GM11168 (cell line): ENCODE results near the gene KCND1.

Experiments used
- in situ Hi-C: fragments of 300-500 bp; cut with MboI; formaldehyde crosslinking; loops from one replicate; pipeline ENCODE4 v1.12.0; 2022; ENCODE audit warnings: low sequenced_read_pairs; ENCODE audit not compliant: unreplicated experiment

KCND1 gene

GRCh38 chrX:48975541-48975940 lies 3.9 kb upstream of the KCND1 start:
- in situ Hi-C loops, result no loop called here

- in situ Hi-C loops, result no loop called here
These were observed 3.4 kb upstream of the KCND1 start for GRCh38 chrX:48975041-48975440.

- in situ Hi-C loops, result no loop called here
These were observed 2.9 kb upstream of the KCND1 start for GRCh38 chrX:48974574-48974973.

GRCh38 chrX:48974033-48974432 lies 2.4 kb upstream of the KCND1 start:
- in situ Hi-C loops, result no loop called here

- in situ Hi-C loops, result no loop called here
These were observed 848 bp upstream of the KCND1 start for GRCh38 chrX:48972220-48973164.

- in situ Hi-C loops, result no loop called here
These were observed 2.2 kb downstream of the KCND1 start for GRCh38 chrX:48969471-48969870.

- in situ Hi-C loops, result no loop called here
These were observed 3.3 kb downstream of the KCND1 start for GRCh38 chrX:48968377-48968776.

- in situ Hi-C loops, result no loop called here
These were observed 4.7 kb downstream of the KCND1 start for GRCh38 chrX:48966796-48967579.

- in situ Hi-C loops, result no loop called here
These were observed 5.7 kb downstream of the KCND1 start for GRCh38 chrX:48965959-48966358.

- in situ Hi-C loops, result no loop called here
These were observed 10.0 kb downstream of the KCND1 start for GRCh38 chrX:48961585-48962091.

- in situ Hi-C loops, result no loop called here
These were observed 11.4 kb downstream of the KCND1 start for GRCh38 chrX:48960291-48960690.

GRCh38 chrX:48958635-48959094 lies 13.0 kb downstream of the KCND1 start:
- in situ Hi-C loops, result no loop called here

- in situ Hi-C loops, result no loop called here
These were observed 13.6 kb downstream of the KCND1 start for GRCh38 chrX:48957827-48958634.

- in situ Hi-C loops, result no loop called here
These were observed 14.2 kb downstream of the KCND1 start, which contains the start of gene OTUD5 for GRCh38 chrX:48957477-48957826. TSS of gene OTUD5 (minus strand) at chrX:48957607. CDS start at chrX:48957570, 37 bp downstream.

- in situ Hi-C loops, result no loop called here
These were observed 14.8 kb downstream of the KCND1 start for GRCh38 chrX:48956728-48957414.

- in situ Hi-C loops, result loop anchor here (5.0 kb wide), 1 partner anchor 36 kb away; the partner anchor contains the start of gene SLC35A2
These were observed 23.1 kb downstream of the KCND1 start for GRCh38 chrX:48948589-48948988.

GRCh38 chrX:48945517-48946348 lies 25.9 kb downstream of the KCND1 start:
- in situ Hi-C loops, result loop anchor here (5.0 kb wide), 1 partner anchor 33 kb away; the partner anchor contains the start of gene SLC35A2

GRCh38 chrX:48942895-48943294 lies 28.7 kb downstream of the KCND1 start:
- in situ Hi-C loops, result no loop called here
